ENCODE results near the gene PLSCR3.

PLSCR3 gene

GRCh38 chr17:7394452-7395191 lies at the start of gene PLSCR3:
Gene PLSCR3, minus strand, starts transcription at chr17:7394525. Its CDS starts 415 bp downstream, at chr17:7394110.
- peak; percentile 83 for DNase-seq

DNA sequence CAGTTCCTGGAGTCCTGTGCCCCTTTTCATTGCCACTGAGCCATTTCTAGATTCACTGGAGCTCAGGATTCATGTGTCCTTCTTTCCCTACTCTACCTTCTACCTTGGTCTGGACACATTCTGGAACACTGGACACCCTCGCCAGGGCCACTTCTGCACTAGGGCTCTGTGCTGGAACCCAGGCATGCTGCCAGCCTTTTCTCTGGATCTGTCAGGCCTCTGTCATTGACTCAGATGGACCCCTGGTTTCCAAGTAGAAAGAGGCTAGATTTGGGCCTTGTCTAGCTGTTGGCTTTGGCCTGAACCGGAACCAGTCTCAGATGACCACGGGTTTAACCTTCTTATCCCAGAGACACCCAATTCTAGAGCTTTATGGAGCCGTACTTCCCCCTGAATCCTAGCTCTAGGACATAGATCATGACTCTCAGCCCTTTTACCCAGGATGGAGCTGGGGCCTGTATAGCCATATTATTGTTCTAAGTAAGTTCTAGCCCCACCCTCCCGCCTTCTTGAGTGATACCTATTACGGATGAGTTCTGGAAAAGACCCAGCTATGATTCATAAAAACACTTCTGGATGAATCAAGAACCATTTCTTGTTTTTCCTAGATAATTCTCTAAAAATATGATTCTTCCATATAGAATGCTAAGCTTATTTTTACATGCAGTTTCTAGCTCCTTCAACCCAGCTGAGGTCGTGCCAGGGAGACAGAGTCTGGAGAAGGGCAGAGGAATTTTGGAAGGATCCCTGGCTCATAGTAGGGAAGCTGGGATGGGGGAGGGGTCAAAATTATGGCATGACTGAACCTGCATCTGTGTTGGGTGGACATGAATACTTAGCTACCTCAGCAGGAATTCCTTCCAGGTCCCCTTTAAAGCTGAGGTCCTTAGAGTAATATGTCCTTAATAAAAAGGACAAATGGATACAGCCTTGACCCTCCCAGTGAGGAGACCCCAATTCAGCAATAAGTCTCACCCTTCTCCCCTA lies 49.5 kb upstream of the PLSCR3 start:
- no peak for DNase-seq

DNA sequence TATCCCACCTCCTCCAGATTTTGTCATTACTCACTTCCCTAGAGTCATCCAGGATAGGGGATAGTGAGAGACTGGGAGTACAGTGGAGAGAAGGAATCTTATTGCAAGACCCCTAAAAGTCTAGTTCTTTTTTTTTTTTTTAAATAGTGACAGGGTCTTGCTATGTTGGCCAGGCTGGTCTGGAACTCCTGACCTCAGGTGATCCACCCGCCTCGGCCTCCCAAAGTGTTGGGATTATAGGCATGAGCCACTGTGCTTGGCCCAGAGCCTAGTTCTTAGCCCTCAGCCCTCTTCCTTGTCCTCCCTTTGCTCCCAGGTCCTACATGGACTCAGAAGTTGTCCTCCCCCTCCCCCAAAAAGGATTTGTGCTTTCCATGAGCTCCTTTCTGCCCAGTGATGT lies 47.8 kb upstream of the PLSCR3 start:
- no peak for DNase-seq

DNA sequence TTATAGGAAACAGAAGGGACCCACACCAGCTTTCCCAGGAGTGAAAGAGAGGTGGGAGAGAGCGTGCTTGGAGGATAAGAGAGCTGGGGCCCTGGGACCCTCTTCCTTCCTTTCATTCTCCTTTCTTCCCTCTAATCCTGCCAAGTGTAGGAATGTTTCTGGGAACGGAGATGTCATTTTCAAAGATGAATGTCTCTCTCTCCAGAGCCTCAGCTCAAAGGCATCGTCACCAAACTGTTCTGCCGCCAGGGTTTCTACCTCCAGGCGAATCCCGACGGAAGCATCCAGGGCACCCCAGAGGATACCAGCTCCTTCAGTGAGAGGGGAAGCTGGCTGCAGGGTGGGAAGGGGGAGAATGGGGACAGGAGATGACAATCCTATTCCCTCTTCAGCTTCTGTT lies 46.9 kb upstream of the PLSCR3 start:
- DNase-seq, result no peak

- no peak for DNase-seq
Measured at GRCh38 chr17:7440834-7441195, 46.5 kb upstream of the PLSCR3 start.

DNA sequence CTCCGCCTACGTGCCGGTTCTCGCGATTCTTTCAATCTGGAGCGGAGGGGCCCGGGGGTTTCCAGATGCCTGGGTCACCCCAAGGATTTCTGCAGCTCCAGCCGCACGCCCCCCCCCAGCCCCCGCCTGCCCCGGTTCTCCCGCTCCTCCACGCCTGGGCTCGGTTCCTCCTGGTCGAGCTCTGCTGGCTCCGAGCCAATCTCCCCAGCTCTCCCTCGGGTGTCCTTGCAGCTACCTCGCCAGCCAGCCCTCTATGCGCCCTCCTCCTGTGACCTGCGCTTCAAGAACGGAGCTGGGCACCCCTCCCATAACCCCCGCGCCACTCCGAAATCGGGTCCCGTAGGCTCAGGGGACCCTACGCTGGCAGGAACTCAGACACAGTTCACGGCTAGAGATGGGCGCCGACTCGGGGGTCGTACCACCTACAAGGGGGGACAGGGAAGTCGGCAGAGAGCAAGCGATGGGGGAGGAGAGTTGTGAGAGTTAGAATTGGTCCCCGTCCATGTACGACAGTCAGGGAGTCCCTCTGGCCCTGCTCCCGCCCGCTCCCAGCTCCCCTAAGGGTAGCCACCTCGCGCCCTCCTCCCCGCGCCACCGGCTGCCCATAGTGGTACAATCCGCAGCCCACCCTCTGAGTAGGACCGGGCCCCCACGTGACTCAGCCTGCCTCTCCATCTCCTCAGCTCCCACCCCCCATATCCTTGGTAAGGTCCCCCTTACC lies 45.9 kb upstream of the PLSCR3 start:
- peak; percentile 38 for DNase-seq

GRCh38 chr17:7439462-7440112 lies 45.3 kb upstream of the PLSCR3 start, which contains the start of gene FGF11:
Gene FGF11, plus strand, starts transcription at chr17:7439512. Its CDS starts 109 bp downstream, at chr17:7439621.
- DNase-seq, result no peak

DNA sequence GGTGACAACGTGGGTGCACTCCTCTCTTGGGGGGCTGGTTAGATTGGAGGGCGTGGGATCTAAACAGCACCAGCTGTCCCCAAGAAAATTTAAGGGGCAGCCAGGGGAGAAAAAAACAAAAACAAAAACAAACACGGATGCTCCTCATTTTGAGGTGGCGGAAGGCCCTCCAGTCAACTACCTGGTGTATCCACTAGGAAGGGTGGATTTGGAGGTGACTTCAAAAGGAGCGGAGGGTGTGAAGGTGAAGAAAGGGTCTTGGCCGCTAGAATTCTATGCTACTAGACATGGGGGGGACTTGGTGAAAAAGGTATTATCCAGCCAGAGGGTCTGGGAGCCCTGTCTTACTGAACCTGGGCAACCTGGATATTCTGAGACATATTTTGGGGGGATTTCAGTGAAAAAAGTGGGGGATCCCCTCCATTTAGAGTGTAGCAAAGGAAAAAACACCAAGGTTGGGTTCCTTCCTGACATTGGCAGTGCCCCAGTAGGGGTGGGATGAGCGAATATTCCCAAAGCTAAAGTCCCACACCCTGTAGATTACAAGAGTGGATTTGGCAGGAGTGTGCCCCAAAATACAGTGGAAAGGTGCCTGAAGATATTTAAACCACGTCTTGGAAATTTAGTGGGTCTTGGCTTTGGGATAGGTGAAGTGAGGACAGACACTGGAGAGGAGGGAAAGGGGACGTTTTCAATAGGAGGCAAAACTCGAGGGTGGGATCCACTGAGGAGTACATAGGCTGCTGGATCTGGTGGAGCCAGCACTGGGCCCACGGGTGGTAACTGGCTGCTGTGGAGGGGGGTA lies 44.5 kb upstream of the PLSCR3 start:
- no peak for DNase-seq

- peak; percentile 49 for DNase-seq
Measured at GRCh38 chr17:7437950-7438614, 43.8 kb upstream of the PLSCR3 start.

DNA sequence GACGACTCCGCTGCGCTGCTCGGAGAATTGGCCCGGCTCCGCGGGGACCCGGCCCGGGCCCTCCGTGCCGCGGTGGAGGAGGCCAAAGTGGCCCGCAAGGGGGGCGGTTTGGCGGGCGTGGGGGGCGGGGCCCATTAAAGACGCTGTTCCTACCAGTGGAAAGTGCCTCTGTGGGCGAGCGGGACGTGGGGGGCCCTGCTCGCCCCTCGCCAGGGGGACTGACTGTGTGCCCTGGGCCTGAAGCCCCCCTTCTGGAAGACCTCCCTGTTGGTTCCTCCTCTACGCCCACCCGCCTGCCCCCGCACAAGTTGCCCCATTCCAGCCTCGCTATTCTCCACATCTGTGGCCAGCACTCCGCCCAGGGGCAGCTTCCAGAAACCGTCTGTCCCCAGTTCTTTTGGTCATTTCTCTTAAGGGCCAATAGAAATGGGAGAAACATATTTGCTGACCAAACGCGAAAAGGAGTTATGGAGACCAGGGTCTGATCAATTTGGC lies 43.1 kb upstream of the PLSCR3 start:
- no peak for DNase-seq

- DNase-seq, result peak; percentile 84
Measured at GRCh38 chr17:7436556-7437368, 42.4 kb upstream of the PLSCR3 start.

DNA sequence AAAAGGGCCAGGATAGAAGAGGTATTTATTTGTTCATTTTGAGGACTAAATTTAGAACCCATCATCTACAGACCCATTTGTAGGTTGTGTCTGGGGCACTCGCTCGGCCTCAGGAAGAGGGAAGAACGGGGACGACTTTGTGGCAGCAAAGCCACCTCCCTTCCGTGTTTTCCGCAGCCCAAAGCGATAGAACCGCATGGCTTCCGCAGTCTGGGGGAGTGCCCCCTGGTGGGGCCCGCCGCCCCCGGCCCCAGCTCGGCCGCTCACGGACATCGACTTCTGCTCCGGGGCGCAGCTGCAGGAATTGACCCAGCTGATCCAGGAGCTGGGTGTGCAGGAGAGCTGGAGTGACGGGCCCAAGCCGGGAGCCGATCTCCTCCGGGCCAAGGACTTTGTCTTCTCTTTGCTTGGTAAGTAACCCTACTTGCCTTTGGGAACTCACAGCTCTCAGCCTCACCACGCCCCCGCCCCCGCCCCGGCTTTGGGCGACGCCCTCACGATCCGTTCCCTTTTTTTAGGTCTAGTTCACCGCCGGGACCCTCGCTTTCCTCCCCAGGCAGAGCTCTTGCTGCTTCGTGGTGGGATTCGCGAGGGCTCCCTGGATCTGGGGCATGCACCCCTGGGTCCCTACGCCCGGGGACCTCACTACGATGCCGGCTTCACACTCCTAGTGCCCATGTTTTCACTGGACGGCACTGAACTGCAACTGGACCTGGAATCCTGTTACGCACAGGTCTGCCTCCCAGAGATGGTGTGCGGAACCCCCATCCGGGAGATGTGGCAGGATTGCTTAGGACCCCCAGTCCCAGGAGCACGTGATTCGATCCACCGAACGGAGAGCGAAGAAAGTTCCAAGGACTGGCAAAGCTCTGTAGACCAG lies 41.6 kb upstream of the PLSCR3 start:
- no peak for DNase-seq

GRCh38 chr17:7432296-7432695 lies 38.0 kb upstream of the PLSCR3 start:
- no peak for DNase-seq

GRCh38 chr17:7431231-7431630 lies 36.9 kb upstream of the PLSCR3 start:
- DNase-seq, result no peak

- DNase-seq, result no peak
Measured at GRCh38 chr17:7429722-7430121, 35.4 kb upstream of the PLSCR3 start.

- DNase-seq, result no peak
Measured at GRCh38 chr17:7428557-7428956, 34.2 kb upstream of the PLSCR3 start, which contains the start of gene SPEM3. Gene SPEM3, plus strand, starts transcription at chr17:7428857. Its CDS starts 46 bp downstream, at chr17:7428903.

- DNase-seq, result no peak
Measured at GRCh38 chr17:7427549-7427948, 33.2 kb upstream of the PLSCR3 start.

DNA sequence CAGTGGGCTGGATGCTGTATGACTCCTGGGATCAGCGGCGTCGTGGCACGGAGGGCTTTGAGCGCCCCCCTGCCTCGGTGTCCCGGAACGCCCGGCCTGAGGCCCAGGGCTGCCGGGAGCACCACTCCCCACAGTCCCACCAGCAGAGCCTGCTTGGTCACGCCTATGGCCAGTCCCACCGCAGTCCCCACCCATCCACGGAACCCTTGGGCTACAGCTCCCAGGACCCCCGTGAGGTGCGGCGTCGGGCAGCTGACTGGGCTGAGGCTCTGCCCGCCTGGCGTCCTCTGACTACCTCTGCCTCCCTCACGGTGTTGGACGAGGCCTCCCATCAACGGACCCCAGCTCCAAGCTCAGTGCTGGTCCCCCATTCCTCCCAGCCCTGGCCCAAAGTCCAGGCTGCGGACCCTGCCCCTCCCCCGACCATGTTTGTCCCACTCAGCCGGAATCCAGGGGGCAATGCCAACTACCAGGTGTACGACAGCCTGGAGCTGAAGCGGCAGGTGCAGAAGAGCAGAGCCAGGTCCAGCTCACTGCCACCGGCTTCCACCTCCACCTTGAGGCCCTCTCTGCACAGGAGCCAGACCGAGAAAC lies 32.7 kb upstream of the PLSCR3 start:
- DNase-seq, result no peak
